Psoas muscle (tissue), 8 donors: ENCODE data around the gene TNP1. TPM values are rescaled to one million over a fixed set of nuclear protein-coding genes. Genes with fewer than 3 reads are reported as not detected.

Source experiments
- ATAC-seq, 4 donors: fragments of 200-7000 bp; cut with Tn5 transposase; one replicate each; pipeline ENCODE4 v1.9.1; 2020; ENCODE audit warnings: moderate library complexity in 3 of 4, mild to moderate bottlenecking in 2 of 4
- DNase-seq, 2 donors: peaks; one replicate each; pipeline ENCODE4 v3.0.0-alpha.2; 2020
- H3K27ac ChIP-seq: fragments of 200-600 bp; one replicate; pipeline ENCODE4 v1.8.0; 2022
- H3K27me3 ChIP-seq, 3 donors: fragments of 200-600 bp in 1 of 3; one replicate each; pipeline versions ENCODE4 v1.6.1 to v1.8.0; 2013 to 2022; ENCODE audit warnings: low read length in 2 of 3, mild to moderate bottlenecking in 2 of 3, moderate library complexity in 1 of 3; ENCODE audit not compliant: insufficient read depth in 3 of 3
- H3K36me3 ChIP-seq, 2 donors: fragments of 200-600 bp in 1 of 2; one replicate each; pipeline versions ENCODE4 v1.6.1 to v1.8.0; 2013 to 2022; ENCODE audit warnings: low read depth in 1 of 2, mild to moderate bottlenecking in 1 of 2, moderate library complexity in 1 of 2; ENCODE audit not compliant: insufficient read depth in 1 of 2
- H3K4me1 ChIP-seq: fragments of 200-600 bp; one replicate; pipeline ENCODE4 v1.8.0; 2022
- H3K4me3 ChIP-seq: fragments of 200-600 bp; one replicate; pipeline ENCODE4 v1.8.0; 2022; ENCODE audit warnings: mild to moderate bottlenecking
- H3K9me3 ChIP-seq: fragments of 200-600 bp; one replicate; pipeline ENCODE4 v1.8.0; 2022
- WGBS, 3 donors: extraction: QIAGEN DNeasy Blood & Tissue Kit; methylation state at CpG; one replicate each; pipeline versions ENCODE4 v1.1.6 to v1.1.7; 2013; 5-methylcytosine and 5-hydroxymethylcytosine counted together
- intact Hi-C, 2 donors: fragments of 100-400 bp; cut with DNase I; formaldehyde crosslinking; loops; one replicate each; pipeline versions ENCODE4 v1.11.0 to v1.14.2; 2022
- polyA plus RNA-seq, 3 donors: library from polyadenylated mRNA; stranded (reverse); fragments of 200-250 nt; gene quantifications; one replicate each; pipeline ENCODE4 v1.2.3, GENCODE V29; 2013
- total RNA-seq, 4 donors: library from RNA; stranded (reverse); fragmentation: NEBNext Ultra II Directional in 2 of 4; extraction: Animal tissue kit (Norgen Biotek cat#: 25700) in 2 of 4; gene quantifications; one replicate each; pipeline versions ENCODE4 v1.2.1 to v1.2.4, GENCODE V29; 2021 to 2023
- TF ChIP-seq, protein P1 (sequence below): fragments of 200-600 bp; IDR thresholded peaks from one replicate; pipeline ENCODE4 v1.8.0; 2022; ENCODE audit warnings: antibody characterized with exemption
- donor health status: healthy with polysubstance abuse.
- donor health status: DM: no; HTN: no; CAD: no; lungs with moderate emphysema.
- donor health status: Bipolar disorder and iron deficiency.
- donor health status: healthy.
- donor health status: DM: yes; HTN: yes; CAD: no.
- donor health status: DM: no; HTN: no; CAD: no.
- donor health status: DM: no; HTN: no; CAD: no.
- donor health status: DM: yes; HTN: yes; CAD: no.

The TNP1 gene
- total and polyA plus RNA-seq, 7 donors: not detected

GRCh38 chr2:216838151-216838550 lies 21.7 kb downstream of the TNP1 start:
- 49 to 70% (median 54%) methylated on average over 5 of the region's 5 CpGs for WGBS, 3 donors
- TF ChIP-seq, protein P1, sequence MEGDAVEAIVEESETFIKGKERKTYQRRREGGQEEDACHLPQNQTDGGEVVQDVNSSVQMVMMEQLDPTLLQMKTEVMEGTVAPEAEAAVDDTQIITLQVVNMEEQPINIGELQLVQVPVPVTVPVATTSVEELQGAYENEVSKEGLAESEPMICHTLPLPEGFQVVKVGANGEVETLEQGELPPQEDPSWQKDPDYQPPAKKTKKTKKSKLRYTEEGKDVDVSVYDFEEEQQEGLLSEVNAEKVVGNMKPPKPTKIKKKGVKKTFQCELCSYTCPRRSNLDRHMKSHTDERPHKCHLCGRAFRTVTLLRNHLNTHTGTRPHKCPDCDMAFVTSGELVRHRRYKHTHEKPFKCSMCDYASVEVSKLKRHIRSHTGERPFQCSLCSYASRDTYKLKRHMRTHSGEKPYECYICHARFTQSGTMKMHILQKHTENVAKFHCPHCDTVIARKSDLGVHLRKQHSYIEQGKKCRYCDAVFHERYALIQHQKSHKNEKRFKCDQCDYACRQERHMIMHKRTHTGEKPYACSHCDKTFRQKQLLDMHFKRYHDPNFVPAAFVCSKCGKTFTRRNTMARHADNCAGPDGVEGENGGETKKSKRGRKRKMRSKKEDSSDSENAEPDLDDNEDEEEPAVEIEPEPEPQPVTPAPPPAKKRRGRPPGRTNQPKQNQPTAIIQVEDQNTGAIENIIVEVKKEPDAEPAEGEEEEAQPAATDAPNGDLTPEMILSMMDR: no peak

GRCh38 chr2:216837740-216838139 lies 22.1 kb downstream of the TNP1 start:
- Histone ChIP-seq H3K36me3 (no peaks in the 10 kb centered on the region), H3K27ac (no peak overlapping the region), H3K4me3 (no peak overlapping the region), H3K9me3 (no peaks in the 10 kb centered on the region), H3K27me3 (no peaks in the 10 kb centered on the region), H3K4me1 (peaks cover 9% of the 10 kb centered on the region)
- DNase-seq (no peak), ATAC-seq (no peak)
- intact Hi-C loops: no loop called here
- WGBS, 3 donors: 89 to 94% (median 93%) methylated on average over 6 of the region's 6 CpGs
- TF ChIP-seq, protein P1: no peak

More at GRCh38 chr2:216838151-216838550, 21.7 kb downstream of the TNP1 start:
- Histone ChIP-seq H3K27me3 (no peaks in the 10 kb centered on the region), H3K4me3 (no peak overlapping the region), H3K27ac (no peak overlapping the region), H3K4me1 (peaks cover 10% of the 10 kb centered on the region), H3K9me3 (no peaks in the 10 kb centered on the region), H3K36me3 (no peaks in the 10 kb centered on the region)
- intact Hi-C loops: no loop called here
- no peak for DNase-seq
- ATAC-seq: no peak

- Histone ChIP-seq H3K4me1 (peaks cover 25% of the 10 kb centered on the region), H3K36me3 (no peaks in the 10 kb centered on the region), H3K27ac (no peak overlapping the region), H3K9me3 (no peaks in the 10 kb centered on the region), H3K4me3 (no peak overlapping the region), H3K27me3 (no peaks in the 10 kb centered on the region)
- DNase-seq: peak; percentile 18 to 66
- 36 to 54% (median 40%) methylated on average over 4 of the region's 4 CpGs for WGBS, 3 donors
- TF ChIP-seq, protein P1: no peak
- ATAC-seq: no peak
- intact Hi-C loops: loop anchor here in 1 of 2 donors (5.0 kb wide), 1 partner anchor 44 kb away; no protein-coding TSS in a partner anchor
These were observed 26.8 kb downstream of the TNP1 start for GRCh38 chr2:216833061-216833460.

DNA sequence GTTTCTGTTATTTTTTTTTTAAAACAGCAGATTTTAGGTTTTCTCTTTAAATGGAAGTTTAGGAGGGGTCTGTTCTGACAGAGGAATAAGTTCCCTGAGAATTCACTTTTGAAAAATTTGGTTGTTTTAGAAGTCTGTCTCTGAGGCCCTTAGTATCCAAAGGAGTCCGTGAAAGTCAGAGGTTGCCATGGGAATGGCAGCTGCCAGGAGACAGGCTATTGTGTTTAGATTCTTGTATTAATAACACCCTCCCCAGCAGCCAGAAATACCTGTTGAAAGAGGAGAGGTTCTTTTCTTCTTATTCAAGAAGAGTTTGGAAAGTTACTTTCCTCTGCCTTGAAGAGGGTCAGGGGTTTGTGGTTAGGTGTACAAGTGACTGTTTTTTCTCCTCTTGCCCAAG lies 29.5 kb downstream of the TNP1 start:
- Histone ChIP-seq H3K27ac (no peak overlapping the region), H3K36me3 (no peaks in the 10 kb centered on the region), H3K4me3 (no peak overlapping the region), H3K27me3 (no peaks in the 10 kb centered on the region), H3K9me3 (no peaks in the 10 kb centered on the region), H3K4me1 (peaks cover 39% of the 10 kb centered on the region)
- 85 to 100% (median 89%) methylated on average over 1 of the region's 1 CpG for WGBS, 3 donors
- intact Hi-C loops: loop anchor here in 1 of 2 donors (5.0 kb wide), 1 partner anchor 47 kb away; no protein-coding TSS in a partner anchor
- no peak for DNase-seq
- no peak for ATAC-seq
- TF ChIP-seq, protein P1: no peak

DNA sequence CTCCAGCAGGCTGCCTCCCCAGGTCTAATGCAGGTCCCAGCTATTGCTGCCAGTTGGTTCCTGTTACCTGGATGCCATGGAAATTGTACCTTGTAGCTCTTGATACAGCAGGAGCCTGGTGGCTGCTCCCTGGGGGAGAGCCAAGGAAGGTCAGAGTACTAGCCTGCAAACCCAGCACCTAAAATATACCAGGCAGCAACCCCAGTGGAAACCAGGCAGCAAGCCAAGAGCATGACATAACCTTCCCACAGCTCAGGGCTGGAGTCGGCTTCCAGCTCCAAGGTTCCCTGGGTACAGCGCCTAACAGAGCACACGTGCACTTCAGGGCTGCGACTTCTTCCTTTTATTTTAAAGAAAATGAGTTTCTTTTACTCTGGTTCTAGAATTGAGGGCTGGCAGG lies 30.3 kb downstream of the TNP1 start:
- Histone ChIP-seq H3K36me3 (no peaks in the 10 kb centered on the region), H3K4me1 (peaks cover 39% of the 10 kb centered on the region), H3K4me3 (no peak overlapping the region), H3K9me3 (no peaks in the 10 kb centered on the region), H3K27me3 (no peaks in the 10 kb centered on the region), H3K27ac (peak overlapping the region; percentile 72)
- DNase-seq: peak; percentile 74 to 90
- intact Hi-C loops: loop anchor here in 1 of 2 donors (5.0 kb wide), 1 partner anchor 48 kb away; no protein-coding TSS in a partner anchor
- TF ChIP-seq, protein P1: no peak
- WGBS, 3 donors: 8 to 20% (median 8%) methylated on average over 4 of the region's 4 CpGs
- peak; percentile 91 to 96 (median 92) for ATAC-seq
